Smooth muscle cell (in vitro differentiated cells): ENCODE data around the gene DDX56. TPM values are rescaled to one million over a fixed set of nuclear protein-coding genes. Genes with fewer than 3 reads are reported as not detected.

Source experiments
- DNase-seq: peaks from one replicate; lab custom pipeline; 2025; ENCODE audit not compliant: unreplicated experiment; lab: John Stamatoyannopoulos, UW
- H2AFZ ChIP-seq: fragments of 200-600 bp; sonication (generic); 2 replicates; pipeline ENCODE4 v1.6.0; 2016; ENCODE audit warnings: antibody characterized with exemption, low read depth, mild to moderate bottlenecking
- H3F3A ChIP-seq: fragments of 200-600 bp; sonication (generic); 2 replicates; pipeline ENCODE4 v1.6.0; 2017; ENCODE audit warnings: antibody characterized with exemption, low read depth
- H3K27ac ChIP-seq: fragments of 200-600 bp; sonication (generic); 2 replicates; pipeline ENCODE4 v1.5.1; 2016; ENCODE audit warnings: low read depth, mild to moderate bottlenecking
- H3K27me3 ChIP-seq: fragments of 200-600 bp; sonication (generic); 2 replicates; pipeline ENCODE4 v1.6.1; 2016; ENCODE audit warnings: low read depth, mild to moderate bottlenecking
- H3K36me3 ChIP-seq: fragments of 200-600 bp; sonication (generic); 2 replicates; pipeline ENCODE4 v1.5.1; 2016; ENCODE audit warnings: low read depth
- H3K4me1 ChIP-seq: fragments of 200-600 bp; sonication (generic); 2 replicates; pipeline ENCODE4 v1.5.1; 2016; ENCODE audit warnings: low read depth
- H3K4me2 ChIP-seq: fragments of 200-600 bp; sonication (generic); 2 replicates; pipeline ENCODE4 v1.6.0; 2016; ENCODE audit warnings: mild to moderate bottlenecking
- H3K4me3 ChIP-seq: fragments of 200-600 bp; sonication (generic); 2 replicates; pipeline ENCODE4 v1.5.1; 2016; ENCODE audit warnings: mild to moderate bottlenecking
- H3K79me2 ChIP-seq: fragments of 200-600 bp; sonication (generic); 2 replicates; pipeline ENCODE4 v1.6.0; 2016; ENCODE audit warnings: low read depth, mild to moderate bottlenecking
- H3K9ac ChIP-seq: fragments of 200-600 bp; sonication (generic); 2 replicates; pipeline ENCODE4 v1.6.0; 2016; ENCODE audit warnings: low read depth
- H3K9me3 ChIP-seq: fragments of 200-600 bp; sonication (generic); replicated peaks from 2 replicates; pipeline ENCODE4 v1.5.1; 2016; ENCODE audit warnings: low read depth
- H4K20me1 ChIP-seq: fragments of 200-600 bp; sonication (generic); 2 replicates; pipeline ENCODE4 v1.6.0; 2016; ENCODE audit warnings: low read depth
- CTCF ChIP-seq: fragments of 200-600 bp; sonication (generic); IDR thresholded peaks from 2 replicates; pipeline ENCODE4 v1.5.1; 2017; ENCODE audit warnings: borderline replicate concordance, mild to moderate bottlenecking, antibody characterized with exemption; ENCODE audit not compliant: insufficient read depth, poor library complexity, severe bottlenecking
- WGBS: methylation state at CpG from one replicate; pipeline ENCODE4 v1.1.7; 2016; ENCODE audit warnings: low lambda C conversion rate; 5-methylcytosine and 5-hydroxymethylcytosine counted together
- polyA plus RNA-seq: library from polyadenylated mRNA; unstranded; fragments of >200 nt; fragmentation: Nextera tagmentation; extraction: Ambion mirVana; gene quantifications from 2 replicates; pipeline ENCODE4 v1.2.1, GENCODE V29; 2016
- total RNA-seq: library from RNA; depleted of rRNA; stranded (reverse); fragments of >200 nt; gene quantifications from 2 replicates; pipeline ENCODE4 v1.2.3, GENCODE V29; 2014

DDX56 gene
- total and polyA plus RNA-seq, 2 experiments from 2014 or later: 43.2 to 64.5 TPM

GRCh38 chr7:44520574-44520973, 53.1 kb downstream of the DDX56 start:
- no peaks in the 10 kb centered on the region for H3K9me3 ChIP-seq
- H3K4me2 ChIP-seq: no peak overlapping the region
- no peaks in the 10 kb centered on the region for H4K20me1 ChIP-seq
- no peaks in the 10 kb centered on the region for H3K79me2 ChIP-seq
- no peak overlapping the region for H2AFZ ChIP-seq
- H3K4me1 ChIP-seq: no peaks in the 10 kb centered on the region
- no peaks in the 10 kb centered on the region for H3K36me3 ChIP-seq
- H3K27me3 ChIP-seq: no peaks in the 10 kb centered on the region
- H3K9ac ChIP-seq: no peak overlapping the region
- TF ChIP-seq CTCF: no peak
- no peak overlapping the region for H3K4me3 ChIP-seq
- no peak overlapping the region for H3K27ac ChIP-seq
- DNase-seq: no peak
- no peaks in the 10 kb centered on the region for H3F3A ChIP-seq
- WGBS: 91% methylated on average over 5 of the region's 5 CpGs

- H3F3A ChIP-seq: no peaks in the 10 kb centered on the region
- H3K36me3 ChIP-seq: no peaks in the 10 kb centered on the region
- H3K9ac ChIP-seq: no peak overlapping the region
- no peak overlapping the region for H2AFZ ChIP-seq
- DNase-seq: no peak
- no peaks in the 10 kb centered on the region for H3K4me1 ChIP-seq
- no peak overlapping the region for H3K27ac ChIP-seq
- H3K79me2 ChIP-seq: no peaks in the 10 kb centered on the region
- H3K4me2 ChIP-seq: no peak overlapping the region
- H4K20me1 ChIP-seq: no peaks in the 10 kb centered on the region
- 84% methylated on average over 7 of the region's 7 CpGs for WGBS
- no peaks in the 10 kb centered on the region for H3K27me3 ChIP-seq
- TF ChIP-seq CTCF: no peak
- H3K9me3 ChIP-seq: no peaks in the 10 kb centered on the region
- no peak overlapping the region for H3K4me3 ChIP-seq
These were observed 54.2 kb downstream of the DDX56 start for GRCh38 chr7:44519546-44519945.

- no peak overlapping the region for H3K4me2 ChIP-seq
- DNase-seq: no peak
- H3F3A ChIP-seq: no peaks in the 10 kb centered on the region
- WGBS: 73% methylated on average over 3 of the region's 3 CpGs
- no peaks in the 10 kb centered on the region for H3K27me3 ChIP-seq
- H3K79me2 ChIP-seq: no peaks in the 10 kb centered on the region
- H3K36me3 ChIP-seq: no peaks in the 10 kb centered on the region
- H2AFZ ChIP-seq: no peak overlapping the region
- no peak overlapping the region for H3K9ac ChIP-seq
- no peaks in the 10 kb centered on the region for H4K20me1 ChIP-seq
- TF ChIP-seq CTCF: no peak
- H3K4me1 ChIP-seq: no peaks in the 10 kb centered on the region
- H3K4me3 ChIP-seq: no peak overlapping the region
- no peaks in the 10 kb centered on the region for H3K9me3 ChIP-seq
- H3K27ac ChIP-seq: no peak overlapping the region
These were observed 54.9 kb downstream of the DDX56 start for GRCh38 chr7:44518761-44519160.

- Histone ChIP-seq H3K9me3 (no peaks in the 10 kb centered on the region), H3K9ac (no peak overlapping the region), H3K4me2 (no peak overlapping the region), H4K20me1 (no peaks in the 10 kb centered on the region), H3K4me3 (no peak overlapping the region), H3F3A (no peaks in the 10 kb centered on the region), H3K36me3 (no peaks in the 10 kb centered on the region), H2AFZ (no peak overlapping the region), H3K79me2 (no peaks in the 10 kb centered on the region), H3K4me1 (no peaks in the 10 kb centered on the region), H3K27ac (no peak overlapping the region), H3K27me3 (no peaks in the 10 kb centered on the region)
- no peak for DNase-seq
- TF ChIP-seq CTCF: no peak
- 87% methylated on average over 8 of the region's 8 CpGs for WGBS
These were observed 56.5 kb downstream of the DDX56 start for GRCh38 chr7:44517175-44517574.
